ENCODE measurements around the gene CCL5.

CCL5 gene

GRCh38 chr17:35912942-35913341 lies 32.8 kb upstream of the CCL5 start:
- Histone ChIP-seq H3K27me3 (ENCODE audit: insufficient read depth, poor library complexity, severe bottlenecking) (no peaks in the 10 kb centered on the region), H3K27ac (replicated peaks) (no peak overlapping the region), H3K4me3 (replicated peaks; ENCODE audit: insufficient read depth, low read length) (no peak overlapping the region)
- no peak for DNase-seq (ENCODE audit: low read depth in 1 of 2, low spot score in 1 of 2)
- TF ChIP-seq CTCF (IDR thresholded peaks at IDR 0.05; ENCODE audit: insufficient read depth, low read length): no peak
- no peak for TF ChIP-seq SPI1 (IDR thresholded peaks at IDR 0.05; ENCODE audit: borderline replicate concordance, low read depth)
- TF ChIP-seq GABPA (IDR thresholded peaks at IDR 0.05; ENCODE audit: low read depth): no peak
- no peak for TF ChIP-seq REST (IDR thresholded peaks at IDR 0.05; ENCODE audit: insufficient replicate concordance, low read depth)
- TF ChIP-seq POLR2AphosphoS5 (IDR thresholded peaks at IDR 0.05; ENCODE audit: low read depth): no peak

- H3K4me3 ChIP-seq (replicated peaks; ENCODE audit: insufficient read depth, low read length): no peak overlapping the region
- no peak overlapping the region for H3K27ac ChIP-seq (replicated peaks)
- DNase-seq (ENCODE audit: low read depth in 1 of 2, low spot score in 1 of 2): no peak
- no peak for TF ChIP-seq REST (IDR thresholded peaks at IDR 0.05; ENCODE audit: insufficient replicate concordance, low read depth)
- no peak for TF ChIP-seq POLR2AphosphoS5 (IDR thresholded peaks at IDR 0.05; ENCODE audit: low read depth)
- TF ChIP-seq GABPA (IDR thresholded peaks at IDR 0.05; ENCODE audit: low read depth): no peak
- no peak for TF ChIP-seq SPI1 (IDR thresholded peaks at IDR 0.05; ENCODE audit: borderline replicate concordance, low read depth)
- TF ChIP-seq CTCF (IDR thresholded peaks at IDR 0.05; ENCODE audit: insufficient read depth, low read length): no peak
- H3K27me3 ChIP-seq (ENCODE audit: insufficient read depth, poor library complexity, severe bottlenecking): no peaks in the 10 kb centered on the region
Measured at GRCh38 chr17:35912339-35912912, 32.3 kb upstream of the CCL5 start.

- Histone ChIP-seq H3K4me3 (replicated peaks; ENCODE audit: insufficient read depth, low read length) (no peak overlapping the region), H3K27me3 (ENCODE audit: insufficient read depth, poor library complexity, severe bottlenecking) (no peaks in the 10 kb centered on the region), H3K27ac (replicated peaks) (no peak overlapping the region)
- no peak for DNase-seq (ENCODE audit: low read depth in 1 of 2, low spot score in 1 of 2)
- TF ChIP-seq REST (IDR thresholded peaks at IDR 0.05; ENCODE audit: insufficient replicate concordance, low read depth) (no peak), GABPA (IDR thresholded peaks at IDR 0.05; ENCODE audit: low read depth) (no peak), POLR2AphosphoS5 (IDR thresholded peaks at IDR 0.05; ENCODE audit: low read depth) (no peak), SPI1 (IDR thresholded peaks at IDR 0.05; ENCODE audit: borderline replicate concordance, low read depth) (no peak), CTCF (IDR thresholded peaks at IDR 0.05; ENCODE audit: insufficient read depth, low read length) (no peak)
Measured at GRCh38 chr17:35909408-35909807, 29.2 kb upstream of the CCL5 start.
